H1 (cell line): Measurements from ENCODE around the gene GUF1. TPM values are rescaled to one million over a fixed set of nuclear protein-coding genes. Genes with fewer than 3 reads are reported as not detected.

Experiments used
- CTCF ChIA-PET: fragments of 300-600 bp; sonication (Branson Sonifier 250); formaldehyde crosslinking; loops from one replicate; lab custom pipeline; 2021; ENCODE audit not compliant: partially characterized antibody; lab: Charles Lee
- POLR2A ChIA-PET: fragments of 300-600 bp; sonication (Branson Sonifier 250); formaldehyde crosslinking; loops from one replicate; lab custom pipeline; 2021; ENCODE audit warnings: inconsistent platforms; ENCODE audit not compliant: partially characterized antibody; lab: Charles Lee
- DNase-seq, 2 experiments: peaks; one replicate each; pipeline versions ENCODE4 v3.0.0 to v3.0.0-alpha.2; 2010 to 2022; ENCODE audit warnings: low spot score in 2 of 2, low read depth in 1 of 2, mixed read lengths in 1 of 2
- FAIRE-seq: peaks from 2 replicates; lab custom pipeline; 2011; peaks lifted over from hg19 to GRCh38; lab: Jason Lieb, UNC
- H2AFZ ChIP-seq: 2 replicates; pipeline ENCODE4 v1.8.1; 2012; ENCODE audit warnings: low read length, inconsistent platforms
- H2AK5ac ChIP-seq: 2 replicates; pipeline ENCODE4 v1.6.1; 2013; ENCODE audit warnings: low read depth, low read length
- H2BK120ac ChIP-seq: replicated peaks from 2 replicates; pipeline ENCODE3; 2013; ENCODE audit warnings: low read depth, low read length, inconsistent platforms
- H2BK12ac ChIP-seq: 2 replicates; pipeline ENCODE4 v1.6.1; 2013; ENCODE audit warnings: low read depth, low read length
- H2BK15ac ChIP-seq: 2 replicates; pipeline ENCODE4 v1.6.1; 2013; ENCODE audit warnings: low read length
- H2BK20ac ChIP-seq: 2 replicates; pipeline ENCODE4 v1.6.1; 2013; ENCODE audit warnings: low read length
- H2BK5ac ChIP-seq: 2 replicates; pipeline ENCODE4 v1.6.1; 2013; ENCODE audit warnings: low read depth, low read length
- H3K14ac ChIP-seq: 2 replicates; pipeline ENCODE4 v1.6.1; 2013; ENCODE audit warnings: inconsistent platforms; ENCODE audit not compliant: insufficient read length
- H3K18ac ChIP-seq: 2 replicates; pipeline ENCODE4 v1.6.1; 2013; ENCODE audit warnings: low read length; ENCODE audit errors: extremely low read depth
- H3K23ac ChIP-seq: 2 replicates; pipeline ENCODE4 v1.6.1; 2013; ENCODE audit warnings: inconsistent platforms; ENCODE audit not compliant: insufficient read length
- H3K23me2 ChIP-seq: 2 replicates; pipeline ENCODE4 v1.6.1; 2013; ENCODE audit warnings: low read depth, low read length
- H3K27ac ChIP-seq: 2 replicates; pipeline ENCODE4 v1.6.1; 2011; ENCODE audit warnings: low read depth, low read length, inconsistent platforms
- H3K27me3 ChIP-seq, 4 experiments: replicated peaks in 1 of 4; 1 replicate in 1 of 4; 2 replicates in 3 of 4; pipeline versions ENCODE4 v1.6.1 to v1.8.1; 2011 to 2013; ENCODE audit warnings: low read length in 3 of 4, mild to moderate bottlenecking in 3 of 4, inconsistent platforms in 2 of 4, mixed read lengths in 2 of 4, moderate library complexity in 1 of 4; ENCODE audit not compliant: control insufficient read depth in 3 of 4, insufficient read depth in 3 of 4; ENCODE audit errors: extremely low read depth in 1 of 4
- H3K36me3 ChIP-seq, 4 experiments: 2 replicates each; pipeline versions ENCODE4 v1.6.1 to v1.8.1; 2011 to 2013; ENCODE audit warnings: mild to moderate bottlenecking in 4 of 4, low read length in 3 of 4, moderate library complexity in 2 of 4, control low read depth in 1 of 4, inconsistent platforms in 1 of 4; ENCODE audit not compliant: insufficient read depth in 4 of 4, control insufficient read depth in 2 of 4
- H3K4ac ChIP-seq: replicated peaks from 2 replicates; pipeline ENCODE3; 2013; ENCODE audit warnings: low read length, low read depth, mixed read lengths, inconsistent platforms; ENCODE audit not compliant: insufficient read length
- H3K4me1 ChIP-seq, 4 experiments: replicated peaks in 1 of 4; 1 replicate in 1 of 4; 2 replicates in 3 of 4; pipeline versions ENCODE4 v1.6.1 to v1.8.1; 2011 to 2013; ENCODE audit warnings: low read length in 3 of 4, inconsistent platforms in 2 of 4, mixed read lengths in 1 of 4; ENCODE audit not compliant: insufficient read depth in 4 of 4, control insufficient read depth in 3 of 4
- H3K4me2 ChIP-seq, 2 experiments: 2 replicates each; pipeline versions ENCODE4 v1.6.1 to v1.8.1; 2011 to 2013; ENCODE audit warnings: low read depth in 2 of 2, low read length in 2 of 2, control low read depth in 1 of 2, inconsistent platforms in 1 of 2, mild to moderate bottlenecking in 1 of 2; ENCODE audit not compliant: insufficient read depth in 1 of 2
- H3K4me3 ChIP-seq, 4 experiments: fragments of 200-600, 300-600 bp in 1 of 4; sonication (generic), shearing (Covaris generic), sonication (Bioruptor Twin) in 1 of 4; 2 replicates each; pipeline versions ENCODE4 v1.5.1 to v1.8.1; 2011 to 2016; ENCODE audit warnings: low read length in 4 of 4, low read depth in 3 of 4, control low read depth in 2 of 4, inconsistent platforms in 2 of 4, mild to moderate bottlenecking in 2 of 4, mixed read lengths in 1 of 4, moderate library complexity in 1 of 4; ENCODE audit not compliant: insufficient read depth in 2 of 4; ENCODE audit errors: extremely low read depth in 1 of 4
- H3K56ac ChIP-seq: replicated peaks from 2 replicates; pipeline ENCODE3; 2013; ENCODE audit warnings: low read depth, mild to moderate bottlenecking, mixed read lengths, low read length, inconsistent platforms; ENCODE audit not compliant: insufficient read length
- H3K79me1 ChIP-seq: 2 replicates; pipeline ENCODE4 v1.6.1; 2013; ENCODE audit warnings: low read depth, low read length, control low read depth
- H3K79me2 ChIP-seq, 2 experiments: 2 replicates each; pipeline versions ENCODE4 v1.6.1 to v1.8.1; 2012 to 2013; ENCODE audit warnings: low read length in 2 of 2, mild to moderate bottlenecking in 2 of 2, inconsistent platforms in 1 of 2; ENCODE audit not compliant: insufficient read depth in 2 of 2, control insufficient read depth in 1 of 2
- H3K9ac ChIP-seq, 4 experiments: replicated peaks in 1 of 4; 1 replicate in 1 of 4; 2 replicates in 3 of 4; pipeline versions ENCODE4 v1.6.1 to v1.8.1; 2011 to 2013; ENCODE audit warnings: low read depth in 3 of 4, low read length in 3 of 4, control low read depth in 2 of 4, mild to moderate bottlenecking in 2 of 4, moderate library complexity in 2 of 4, inconsistent platforms in 1 of 4; ENCODE audit errors: extremely low read depth in 1 of 4
- H3K9me3 ChIP-seq, 2 experiments: 2 replicates each; pipeline versions ENCODE4 v1.6.1 to v1.8.1; 2012 to 2013; ENCODE audit warnings: mild to moderate bottlenecking in 2 of 2, moderate library complexity in 2 of 2, control low read depth in 1 of 2, inconsistent platforms in 1 of 2, low read depth in 1 of 2, low read length in 1 of 2, mixed read lengths in 1 of 2; ENCODE audit not compliant: insufficient read depth in 2 of 2
- H4K20me1 ChIP-seq, 2 experiments: replicated peaks in 1 of 2; 2 replicates each; pipeline versions ENCODE3 to v1.8.1; 2011 to 2013; ENCODE audit warnings: inconsistent platforms in 2 of 2, low read length in 2 of 2, mild to moderate bottlenecking in 1 of 2; ENCODE audit not compliant: insufficient read depth in 2 of 2, control insufficient read depth in 1 of 2
- H4K5ac ChIP-seq: 2 replicates; pipeline ENCODE4 v1.6.1; 2013; ENCODE audit warnings: low read length, low read depth, mixed read lengths, inconsistent platforms; ENCODE audit not compliant: insufficient read length
- H4K8ac ChIP-seq: 2 replicates; pipeline ENCODE4 v1.8.0; 2013; ENCODE audit warnings: mild to moderate bottlenecking, moderate library complexity, low read length, inconsistent platforms; ENCODE audit not compliant: insufficient read depth; ENCODE audit errors: extremely low read depth
- H4K91ac ChIP-seq: replicated peaks from 2 replicates; pipeline ENCODE3; 2013; ENCODE audit warnings: low read length, mixed read lengths, inconsistent platforms; ENCODE audit not compliant: insufficient read length
- BRCA1 ChIP-seq: IDR thresholded peaks from 2 replicates; pipeline ENCODE4 v1.6.1; 2012; ENCODE audit warnings: low read depth, low read length, improper control_type of control experiment
- CBX8 ChIP-seq: fragments of 300-800, 300-1000 bp; sonication (generic); IDR thresholded peaks from 2 replicates; pipeline ENCODE4 v1.7.1; 2016; ENCODE audit warnings: low read depth, low read length, borderline replicate concordance
- CHD2 ChIP-seq: IDR thresholded peaks from 2 replicates; pipeline ENCODE4 v1.6.1; 2012; ENCODE audit warnings: low read length, improper control_type of control experiment
- CTBP2 ChIP-seq: IDR thresholded peaks from 2 replicates; pipeline ENCODE4 v1.7.0; 2011; ENCODE audit warnings: borderline replicate concordance, mild to moderate bottlenecking, moderate library complexity, mixed read lengths, low read length; ENCODE audit not compliant: insufficient read depth, insufficient read length
- E2F6 ChIP-seq: IDR thresholded peaks from 2 replicates; pipeline ENCODE4 v1.6.1; 2012; ENCODE audit warnings: inconsistent platforms
- EP300 ChIP-seq, 2 experiments: IDR thresholded peaks; 1 replicate in 1 of 2; 2 replicates in 1 of 2; pipeline ENCODE4 v1.6.1; 2011 to 2012; ENCODE audit warnings: low read depth in 2 of 2, low read length in 2 of 2, mild to moderate bottlenecking in 2 of 2, borderline replicate concordance in 1 of 2, inconsistent platforms in 1 of 2, moderate library complexity in 1 of 2
- FOSL1 ChIP-seq: IDR thresholded peaks from 2 replicates; pipeline ENCODE4 v1.6.1; 2011; ENCODE audit warnings: mild to moderate bottlenecking, low read depth, low read length, moderate library complexity; ENCODE audit not compliant: insufficient read depth
- HDAC6 ChIP-seq: IDR thresholded peaks from one replicate; pipeline ENCODE4 v1.7.1; 2012; ENCODE audit warnings: low read depth, mild to moderate bottlenecking, inconsistent platforms, low read length, moderate library complexity
- NRF1 ChIP-seq: IDR thresholded peaks from 2 replicates; pipeline ENCODE4 v1.6.1; 2011; ENCODE audit warnings: mild to moderate bottlenecking, low read depth, low read length, improper control_type of control experiment
- YY1 ChIP-seq: IDR thresholded peaks from 2 replicates; pipeline ENCODE4 v1.6.1; 2011; ENCODE audit warnings: low read depth, mild to moderate bottlenecking, low read length
- WGBS, 2 experiments: shearing (Covaris generic) in 1 of 2; methylation state at CpG; one replicate each; pipeline versions ENCODE4 v1.1.6 to v1.1.7; 2013 to 2015; ENCODE audit warnings: low lambda C conversion rate in 2 of 2, mixed read lengths in 2 of 2, inconsistent platforms in 1 of 2, low coverage in 1 of 2, missing lambda C conversion rate in 1 of 2; ENCODE audit not compliant: insufficient replicate concordance in 2 of 2, insufficient coverage in 1 of 2, insufficient read length in 1 of 2; ENCODE audit errors: extremely low coverage in 1 of 2, missing lambda C conversion rate in 1 of 2; 5-methylcytosine and 5-hydroxymethylcytosine counted together
- polyA plus RNA-seq, 7 experiments: library from polyadenylated mRNA; depleted of rRNA in 3 of 7; stranded (reverse) in 5 of 7; unstranded in 2 of 7; fragments of >200 nt in 5 of 7; fragments of 200-250 nt in 2 of 7; gene quantifications; 1 replicate in 5 of 7; 2 replicates in 1 of 7; 4 replicates in 1 of 7; pipeline versions ENCODE4 v1.2.1 to v1.2.3, GENCODE V29; 2011 to 2013; ENCODE audit warnings: missing spikeins in 2 of 7, mixed read lengths in 2 of 7
- total RNA-seq: library from RNA; stranded (reverse); fragmentation: NEBNext Ultra II Directional; extraction: Animal tissue kit (Norgen Biotek cat#: 25700); gene quantifications from 2 replicates; pipeline ENCODE4 v1.2.1, GENCODE V29; 2021
- TF ChIP-seq, protein P1 (sequence below): IDR thresholded peaks from 2 replicates; pipeline ENCODE4 v1.6.1; 2012; ENCODE audit warnings: low read length, inconsistent platforms

Gene GUF1
- total and polyA plus RNA-seq, 2 of the 8 experiments (the other 6 are each of a cell fraction or from before 2014, with no cell fraction given): 14.8 to 30.6 TPM

- Histone ChIP-seq H3K56ac (no peak overlapping the region), H3K9me3 (no peaks in the 10 kb centered on the region), H3K79me2 (no peaks in the 10 kb centered on the region), H4K91ac (no peak overlapping the region), H3K4me1 (no peaks in the 10 kb centered on the region), H2BK5ac (no peak overlapping the region), H3K14ac (no peak overlapping the region), H3K4ac (no peak overlapping the region), H2BK12ac (no peak overlapping the region), H4K8ac (no peak overlapping the region), H2BK20ac (no peak overlapping the region), H3K79me1 (no peaks in the 10 kb centered on the region), H3K23me2 (no peaks in the 10 kb centered on the region), H2BK120ac (no peak overlapping the region), H3K27ac (no peak overlapping the region), H3K9ac (no peak overlapping the region), H2AFZ (no peak overlapping the region), H2BK15ac (no peak overlapping the region), H4K5ac (no peak overlapping the region), H3K27me3 (no peaks in the 10 kb centered on the region), H3K4me2 (no peak overlapping the region), H3K18ac (no peak overlapping the region), H4K20me1 (no peaks in the 10 kb centered on the region), H3K36me3 (no peaks in the 10 kb centered on the region), H2AK5ac (no peak overlapping the region), H3K4me3 (no peak overlapping the region), H3K23ac (no peak overlapping the region)
- DNase-seq (no peak), FAIRE-seq (no peak)
- POLR2A ChIA-PET: no interaction called here
- WGBS, 2 experiments: 79% methylated on average over 4 of the region's 4 CpGs; no CpG with 5 or more reads in 1 of the 2 experiments
- no peak for TF ChIP-seq CBX8
- TF ChIP-seq NRF1: no peak
- TF ChIP-seq CTBP2: no peak
- TF ChIP-seq FOSL1: no peak
- TF ChIP-seq, protein P1, sequence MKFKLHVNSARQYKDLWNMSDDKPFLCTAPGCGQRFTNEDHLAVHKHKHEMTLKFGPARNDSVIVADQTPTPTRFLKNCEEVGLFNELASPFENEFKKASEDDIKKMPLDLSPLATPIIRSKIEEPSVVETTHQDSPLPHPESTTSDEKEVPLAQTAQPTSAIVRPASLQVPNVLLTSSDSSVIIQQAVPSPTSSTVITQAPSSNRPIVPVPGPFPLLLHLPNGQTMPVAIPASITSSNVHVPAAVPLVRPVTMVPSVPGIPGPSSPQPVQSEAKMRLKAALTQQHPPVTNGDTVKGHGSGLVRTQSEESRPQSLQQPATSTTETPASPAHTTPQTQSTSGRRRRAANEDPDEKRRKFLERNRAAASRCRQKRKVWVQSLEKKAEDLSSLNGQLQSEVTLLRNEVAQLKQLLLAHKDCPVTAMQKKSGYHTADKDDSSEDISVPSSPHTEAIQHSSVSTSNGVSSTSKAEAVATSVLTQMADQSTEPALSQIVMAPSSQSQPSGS: no peak
- TF ChIP-seq BRCA1: no peak
- TF ChIP-seq EP300 (IDR thresholded peaks at IDR 0.05; ENCODE audit: borderline replicate concordance in 1 of 2, low read depth in 2 of 2, low read length in 2 of 2): no peak
- TF ChIP-seq YY1: no peak
- TF ChIP-seq E2F6: no peak
- no peak for TF ChIP-seq HDAC6
- no peak for TF ChIP-seq CHD2
- CTCF ChIA-PET: interaction anchor here (0.6 to 1.3 kb wide), 3 partner anchors 9 to 184 kb away, joined by 3 read pairs; partner anchors contain the start of gene KCTD8
These were observed 46.1 kb upstream of the GUF1 start for GRCh38 chr4:44632089-44632488.
